HG02870 (cell line): Measurements from ENCODE around the gene SORBS1.

Experiments
- ATAC-seq: cut with Tn5 transposase; IDR thresholded peaks from one replicate; pipeline ENCODE4 v1.9.1; 2021; ENCODE audit warnings: mild to moderate bottlenecking, moderate library complexity; ENCODE audit not compliant: unreplicated experiment

The SORBS1 gene

DNA sequence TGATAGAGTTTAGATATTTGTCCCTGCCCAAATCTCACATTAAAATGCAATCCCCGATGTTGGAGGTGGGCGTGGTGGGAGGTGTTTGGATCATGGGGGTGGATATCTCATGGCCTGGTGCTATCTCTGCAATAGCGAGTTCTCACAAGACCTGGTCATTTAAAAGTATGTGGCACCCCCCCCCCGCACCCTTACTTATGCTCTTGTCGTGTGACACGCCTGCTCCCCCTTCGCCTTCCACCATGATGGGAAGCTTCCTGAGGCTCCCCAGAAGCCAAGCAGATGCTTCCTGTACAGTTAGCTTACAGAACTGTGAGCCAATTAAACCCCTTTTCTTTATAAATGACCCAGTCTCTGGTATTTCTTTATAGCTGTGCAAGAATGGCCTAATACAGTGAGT lies 118.8 kb downstream of the SORBS1 start:
- no peak for ATAC-seq

DNA sequence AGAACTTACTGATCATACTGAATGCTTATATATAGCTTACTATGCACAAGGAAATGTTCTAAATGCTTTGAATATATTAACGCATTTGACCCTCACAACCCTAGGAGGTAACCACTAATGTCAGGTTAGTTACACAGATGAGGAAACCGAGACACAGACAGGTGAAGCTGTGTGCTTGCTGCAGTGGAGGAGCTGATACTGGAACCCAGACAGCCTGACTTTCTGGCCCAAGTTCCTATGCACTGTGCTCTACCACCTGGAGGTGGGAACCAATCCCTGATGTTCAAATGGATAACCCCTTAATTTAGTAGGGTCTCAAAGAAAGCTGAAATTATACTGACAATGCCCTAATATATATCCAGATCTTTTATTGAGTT lies 119.6 kb downstream of the SORBS1 start:
- ATAC-seq, result peak; percentile 5

DNA sequence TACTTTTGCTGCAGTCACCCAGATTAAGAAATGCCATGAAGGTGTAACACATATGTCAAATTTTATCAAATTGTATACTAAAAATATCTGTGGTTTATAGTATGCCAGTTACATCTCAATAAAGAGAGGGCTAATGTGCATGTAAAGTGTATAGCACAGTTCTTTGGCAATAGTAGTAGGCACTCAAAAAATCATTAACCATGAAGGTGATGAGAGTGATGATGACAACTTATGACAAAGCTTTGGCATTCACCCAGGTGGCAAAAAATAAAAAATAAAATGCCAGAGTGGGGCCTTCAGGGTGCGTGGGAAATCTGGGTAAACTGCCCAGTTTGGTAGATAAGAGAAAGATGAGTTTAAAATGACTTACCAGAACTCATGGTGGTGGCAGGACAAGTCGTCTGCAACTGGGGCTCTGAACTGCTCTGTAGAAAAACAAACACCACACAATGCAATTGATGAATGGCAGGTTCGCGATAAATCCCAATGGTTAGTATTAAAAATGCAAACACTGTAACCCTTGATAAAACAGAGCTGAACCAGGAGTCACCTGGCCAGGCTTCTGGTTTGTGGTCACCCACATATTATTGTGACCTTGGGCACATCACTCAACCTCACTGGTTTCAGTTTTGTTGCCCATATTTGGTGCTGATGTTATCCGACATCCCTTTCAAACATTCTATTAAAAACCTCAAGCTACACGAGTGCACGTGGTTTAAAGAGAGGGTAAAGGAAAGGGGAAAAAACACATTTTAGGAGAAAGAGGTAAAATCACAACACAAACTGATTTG lies 120.2 kb downstream of the SORBS1 start:
- ATAC-seq, result peak; percentile 74

DNA sequence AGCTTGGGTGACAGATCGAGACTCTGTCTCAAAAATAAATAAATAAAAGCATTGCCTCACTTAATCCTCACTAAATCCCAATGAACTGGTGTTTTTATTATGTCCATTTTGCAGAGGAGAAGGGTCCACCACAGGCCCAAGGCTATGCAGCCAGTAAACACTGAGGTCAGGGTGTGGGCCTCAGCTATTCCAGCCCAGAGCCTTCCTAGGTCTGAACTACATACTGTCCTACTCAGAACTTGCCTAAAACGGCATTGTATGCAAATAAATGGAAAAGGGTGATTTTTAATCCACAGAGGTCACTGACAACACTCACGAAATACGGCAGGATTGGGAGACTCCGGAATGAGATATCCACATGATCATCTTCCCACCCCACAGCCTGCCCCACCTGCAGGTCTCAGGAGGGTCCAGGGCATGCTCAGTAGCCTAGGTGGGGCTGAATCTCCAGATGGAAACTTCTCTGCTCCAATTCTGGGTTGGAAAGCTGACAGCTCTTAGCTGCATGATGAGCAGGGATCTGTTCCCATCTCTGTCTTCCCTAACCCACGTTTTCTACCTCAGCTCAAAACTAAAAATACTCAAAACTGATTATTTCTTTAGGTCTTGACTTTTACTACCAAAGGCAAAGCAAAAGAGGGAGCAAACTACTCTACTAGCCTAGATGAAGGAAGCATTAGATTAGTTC lies 121.0 kb downstream of the SORBS1 start:
- no peak for ATAC-seq

DNA sequence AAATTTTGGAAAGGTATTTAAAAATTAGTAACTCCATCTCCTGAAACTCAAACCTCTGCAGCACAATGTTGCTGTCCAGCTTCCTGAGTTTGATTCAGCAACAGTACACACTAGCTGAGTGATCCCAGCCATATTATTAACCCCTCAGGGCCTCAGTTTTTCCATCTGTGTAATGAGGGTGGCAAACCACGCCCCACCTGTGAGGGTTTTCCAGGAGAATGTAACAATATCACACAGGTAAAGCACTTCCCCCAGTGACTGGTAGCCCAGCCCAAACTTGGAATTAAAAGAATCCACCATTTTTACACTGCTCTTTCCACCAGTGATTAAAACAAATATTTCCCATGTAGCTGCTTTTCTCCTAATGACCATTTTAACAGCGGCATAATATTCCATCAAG lies 122.4 kb downstream of the SORBS1 start:
- ATAC-seq, result no peak

DNA sequence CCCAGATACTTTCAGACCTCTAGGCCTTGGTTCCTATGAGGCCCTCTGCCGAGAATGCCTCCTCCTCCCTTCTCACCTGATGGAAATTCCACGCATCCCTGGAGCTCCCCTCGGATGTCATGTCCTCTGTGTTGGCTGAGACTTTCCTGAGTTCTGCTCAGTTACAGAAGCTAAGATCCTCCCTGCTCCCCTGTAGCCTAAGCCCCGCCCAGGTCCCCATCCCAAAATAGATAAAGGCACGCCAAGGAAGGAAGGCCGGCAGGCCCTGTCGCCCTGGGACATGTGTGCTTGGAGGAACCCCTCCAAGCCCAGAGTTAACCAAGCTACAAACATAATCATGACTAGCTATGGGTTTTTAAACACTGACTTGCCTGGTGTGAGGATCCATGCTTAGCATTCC lies 123.5 kb downstream of the SORBS1 start:
- no peak for ATAC-seq

DNA sequence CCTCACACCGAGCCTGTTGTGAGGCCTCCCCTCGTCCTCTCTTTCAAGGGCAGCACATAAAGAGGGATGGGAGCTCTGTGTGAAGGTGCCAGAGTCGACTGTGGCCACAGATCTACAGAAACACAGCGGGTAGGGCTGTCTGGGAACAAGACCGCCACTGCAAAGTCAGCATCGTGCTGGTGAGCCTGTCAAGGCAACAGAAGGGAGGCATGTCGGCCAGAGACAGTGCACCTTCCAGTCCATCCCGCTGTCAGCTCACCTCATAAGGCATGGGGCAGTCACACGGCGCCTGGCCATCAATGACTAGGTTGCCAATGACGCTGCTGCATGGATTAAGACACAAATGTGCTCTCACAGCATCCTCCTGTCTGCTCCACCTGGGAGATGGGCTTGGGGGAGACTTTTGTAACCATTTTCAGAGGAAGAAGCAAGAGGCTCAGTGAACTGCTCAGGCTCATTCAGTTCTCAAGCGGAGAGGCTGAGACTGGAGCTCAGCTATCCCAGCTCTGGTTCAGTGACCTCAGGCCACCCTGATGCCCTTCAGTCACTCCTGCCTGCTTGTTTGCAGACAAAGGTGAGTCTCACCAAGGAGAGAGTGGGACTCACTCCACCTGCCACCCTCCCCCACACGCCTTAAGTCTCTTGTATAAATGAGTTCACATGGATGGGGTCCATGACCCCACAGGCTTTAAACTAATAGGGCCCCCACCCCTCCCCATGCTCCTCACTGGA lies 125.5 kb downstream of the SORBS1 start:
- no peak for ATAC-seq

DNA sequence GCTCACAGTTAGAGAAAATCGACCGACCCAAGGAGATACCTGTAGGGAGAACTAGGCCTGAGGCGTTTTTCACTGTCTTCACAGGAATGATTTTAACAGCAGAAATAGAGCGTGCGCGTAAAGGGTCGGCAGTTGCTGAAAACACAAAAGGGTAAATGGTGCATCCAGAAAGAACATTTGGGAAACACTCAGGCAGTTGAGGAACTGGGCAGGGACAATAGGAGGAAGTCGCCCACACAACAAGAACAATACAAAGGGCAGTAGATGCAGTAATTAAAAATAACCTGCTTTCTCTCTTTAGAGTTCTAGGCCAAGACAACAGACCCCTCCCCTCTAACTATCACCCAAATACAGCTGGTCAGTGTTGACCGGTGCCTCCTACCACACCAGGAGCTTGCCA lies 126.6 kb downstream of the SORBS1 start:
- no peak for ATAC-seq

DNA sequence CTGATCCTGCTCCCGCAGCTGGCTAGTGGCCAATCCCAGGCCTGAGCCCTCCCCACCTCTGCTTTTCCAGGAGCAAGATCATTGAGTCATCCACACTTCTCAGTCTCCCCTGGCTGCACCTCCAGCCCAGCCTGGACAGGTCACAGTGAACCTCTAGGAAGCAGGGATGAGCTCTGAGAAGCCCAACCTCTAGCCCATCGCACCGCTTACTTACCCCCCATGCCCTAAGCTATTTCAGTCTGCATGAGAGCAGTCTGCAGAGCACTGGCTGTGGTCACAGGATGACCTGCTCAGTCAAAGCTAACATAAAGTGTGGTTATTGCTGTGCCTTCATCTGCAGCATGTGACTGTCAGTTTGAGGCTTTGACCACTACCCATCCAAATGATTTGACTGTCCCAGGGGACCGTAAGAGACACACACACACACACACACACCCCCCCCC lies 129.2 kb downstream of the SORBS1 start:
- peak; percentile 84 for ATAC-seq

DNA sequence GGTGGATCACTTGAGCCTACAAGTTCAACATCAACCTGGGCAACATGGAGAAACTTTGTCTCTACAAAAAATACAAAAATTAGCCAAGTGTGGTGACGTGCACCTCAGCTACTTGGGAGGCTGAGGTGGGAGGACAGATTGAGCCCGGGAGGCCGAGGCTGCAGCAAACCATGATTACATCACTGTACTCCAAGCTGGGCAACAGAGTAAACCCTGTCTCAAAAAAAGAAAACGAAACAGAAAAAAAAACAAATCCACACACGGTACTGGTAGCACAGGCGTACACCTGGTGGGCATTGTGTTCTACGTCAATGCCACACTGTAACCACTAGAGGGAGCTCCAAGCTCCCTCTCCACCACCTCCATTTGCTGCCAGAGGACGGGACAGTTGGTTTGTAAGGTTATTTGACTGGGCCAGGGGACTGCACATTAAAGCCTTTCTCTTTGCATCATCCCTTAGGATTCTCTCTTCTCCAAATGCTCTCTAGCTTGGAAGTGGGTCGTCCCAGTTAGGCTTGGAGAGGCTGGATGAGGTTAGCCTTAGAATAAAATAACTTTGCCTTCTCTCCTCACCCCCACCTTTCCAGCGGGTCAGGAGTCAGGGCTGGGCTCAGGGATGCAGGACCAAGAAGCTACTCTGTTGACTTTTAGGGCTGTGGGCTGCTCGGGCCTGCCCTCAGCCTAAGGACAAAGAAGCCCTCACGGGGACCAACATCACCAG lies 130.8 kb downstream of the SORBS1 start:
- peak; percentile 58 for ATAC-seq

DNA sequence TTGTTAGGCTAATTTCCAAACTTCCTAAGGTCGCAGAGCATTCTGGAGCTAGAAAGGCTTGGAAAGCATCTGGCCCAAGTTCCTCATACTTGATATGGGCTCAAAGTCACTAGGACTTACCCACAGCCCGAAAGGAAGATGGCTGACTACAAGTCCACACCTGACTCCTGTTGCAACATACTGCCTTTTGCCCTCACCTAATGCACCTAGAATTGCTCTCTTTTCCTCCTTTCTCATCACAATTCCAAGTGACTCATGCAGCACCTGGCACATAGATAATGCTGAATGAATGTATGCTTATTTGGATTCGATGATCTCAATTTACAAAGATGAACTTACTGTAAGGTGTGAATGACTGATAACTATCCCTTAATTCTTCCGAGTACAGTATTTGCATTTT lies 131.5 kb downstream of the SORBS1 start:
- ATAC-seq, result no peak

DNA sequence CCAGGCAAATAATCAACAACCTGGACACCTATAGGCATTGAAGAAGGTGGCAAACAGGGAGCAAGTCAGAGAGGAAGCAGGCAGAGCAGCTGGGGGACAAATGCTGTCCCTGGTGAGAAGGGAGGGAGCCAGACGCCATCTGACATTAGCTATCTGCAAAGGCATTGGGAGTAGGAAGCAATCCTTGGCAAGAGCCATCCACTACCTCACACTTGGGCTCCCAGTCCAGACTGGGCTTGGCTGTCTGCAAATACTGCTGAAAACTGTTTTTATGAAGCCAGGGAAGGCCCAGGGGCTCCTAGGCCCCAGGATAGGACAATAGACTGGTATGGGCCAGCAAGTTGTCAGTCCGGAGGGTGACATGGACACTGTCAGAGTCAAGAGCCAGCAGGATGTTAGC lies 132.5 kb downstream of the SORBS1 start:
- no peak for ATAC-seq

DNA sequence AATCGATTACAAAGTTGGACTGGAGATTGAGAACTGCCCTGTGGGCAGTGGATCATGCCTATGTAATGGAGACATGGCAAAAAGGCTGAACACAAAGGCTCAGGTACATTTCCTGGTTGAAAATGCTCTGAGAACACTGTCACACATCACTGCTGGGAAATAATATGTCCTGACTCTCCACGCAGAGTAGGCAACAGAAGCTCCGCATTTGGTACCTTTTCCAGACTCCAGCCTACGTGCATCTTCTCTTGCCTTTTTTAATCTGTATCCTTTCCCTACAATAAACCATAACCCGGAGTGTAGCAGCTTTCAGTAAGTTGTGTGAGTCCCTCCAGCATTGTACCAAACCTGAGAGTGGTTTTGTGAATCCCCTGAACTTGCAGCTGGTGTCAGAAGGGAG lies 134.7 kb downstream of the SORBS1 start:
- no peak for ATAC-seq

DNA sequence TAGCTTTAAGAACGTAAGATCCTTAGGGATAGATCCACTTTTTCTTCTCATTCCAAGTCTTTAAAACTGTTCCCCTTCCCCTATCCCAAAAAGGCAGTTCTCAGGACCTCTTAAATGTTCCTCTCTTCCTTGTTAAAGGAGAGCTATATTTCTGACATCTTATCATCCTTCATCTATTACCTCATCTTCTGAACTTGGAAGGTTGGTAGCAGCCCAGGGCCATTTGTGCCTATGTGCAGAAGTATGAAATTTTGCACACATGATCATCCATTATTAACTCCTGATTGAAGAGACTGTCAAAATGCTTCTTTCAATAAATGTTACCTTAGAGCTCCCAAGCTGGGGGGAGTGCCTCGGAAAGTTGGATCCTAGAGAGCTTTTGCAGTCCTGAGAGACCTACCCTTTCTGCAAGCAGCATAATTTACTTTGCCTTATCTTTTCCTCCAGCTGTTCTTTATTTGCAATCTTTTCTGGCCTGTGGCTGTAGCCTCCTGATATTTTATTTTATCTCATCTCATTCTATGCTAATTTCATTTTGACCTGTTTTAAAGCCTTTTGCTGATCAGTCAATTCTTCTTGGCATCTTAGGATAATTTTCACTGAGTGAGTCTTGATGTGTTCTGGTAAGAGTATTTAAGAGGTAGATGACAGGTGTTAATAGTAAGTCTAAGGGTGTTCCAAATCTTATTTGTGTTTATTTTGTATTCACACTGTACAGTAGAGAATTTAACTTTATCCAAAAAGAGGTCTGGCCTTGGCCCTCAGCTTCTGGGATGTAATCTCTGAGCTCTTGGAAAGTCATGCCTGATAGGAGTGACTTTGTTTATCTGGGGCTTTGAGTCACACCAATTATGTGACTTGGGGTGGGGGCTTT lies 135.3 kb downstream of the SORBS1 start:
- ATAC-seq, result no peak

DNA sequence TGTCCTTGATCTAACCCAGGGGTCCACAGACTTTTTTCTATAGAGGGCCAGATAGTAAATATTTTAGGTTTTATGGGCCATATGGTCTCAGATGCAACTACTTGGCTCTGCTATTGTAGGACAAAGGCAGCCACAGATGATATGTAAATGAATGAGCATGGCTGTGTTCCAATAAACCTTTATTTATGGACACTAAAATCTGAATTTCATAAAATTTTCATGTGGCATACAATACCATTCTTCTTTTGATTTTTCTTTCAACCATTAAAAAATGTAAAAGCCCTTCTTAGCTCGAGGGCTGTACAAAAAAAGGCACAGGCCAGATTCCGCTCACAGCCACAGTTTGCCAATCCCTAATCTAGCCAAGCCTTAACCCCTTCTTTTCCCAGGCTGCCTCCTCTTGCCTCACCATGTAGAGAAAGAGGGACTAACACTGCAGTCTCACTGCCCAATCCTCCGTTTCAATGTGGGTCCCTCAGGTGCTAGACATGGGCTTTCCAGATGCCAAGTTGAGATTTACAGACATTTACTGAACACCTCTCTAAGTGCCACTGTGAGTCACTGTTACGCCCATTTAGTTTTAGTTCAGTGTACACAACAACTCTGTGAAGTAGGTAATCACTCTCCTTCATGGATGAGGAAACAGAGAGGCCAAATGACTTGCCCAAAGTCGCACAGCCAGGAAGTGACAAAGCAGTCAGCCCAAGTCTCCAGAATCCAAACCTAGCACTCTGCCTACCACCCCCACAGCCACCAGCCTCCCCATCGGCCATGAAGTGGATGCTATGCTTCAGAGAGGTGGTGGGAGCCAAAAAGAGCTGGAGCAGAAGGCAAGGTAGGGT lies 137.8 kb downstream of the SORBS1 start:
- ATAC-seq, result no peak

DNA sequence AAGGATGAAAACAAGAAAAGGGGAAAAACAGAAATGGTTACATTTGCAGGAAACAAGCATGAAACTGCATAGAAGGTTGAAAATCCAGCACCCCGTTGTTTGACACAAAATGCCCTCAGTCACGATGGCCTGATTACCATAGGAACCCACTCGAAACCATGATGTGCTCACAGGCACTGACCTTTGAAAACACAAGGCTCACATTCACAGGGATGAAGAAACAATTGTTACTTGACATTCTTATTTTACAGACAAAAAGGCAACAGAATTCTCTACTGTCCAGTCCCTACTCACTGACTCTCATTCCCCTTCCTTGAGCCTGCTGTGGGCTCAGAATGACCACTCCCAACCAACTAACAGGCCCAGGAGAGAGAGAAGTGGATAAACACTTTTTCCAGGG lies 138.9 kb downstream of the SORBS1 start:
- ATAC-seq, result no peak

DNA sequence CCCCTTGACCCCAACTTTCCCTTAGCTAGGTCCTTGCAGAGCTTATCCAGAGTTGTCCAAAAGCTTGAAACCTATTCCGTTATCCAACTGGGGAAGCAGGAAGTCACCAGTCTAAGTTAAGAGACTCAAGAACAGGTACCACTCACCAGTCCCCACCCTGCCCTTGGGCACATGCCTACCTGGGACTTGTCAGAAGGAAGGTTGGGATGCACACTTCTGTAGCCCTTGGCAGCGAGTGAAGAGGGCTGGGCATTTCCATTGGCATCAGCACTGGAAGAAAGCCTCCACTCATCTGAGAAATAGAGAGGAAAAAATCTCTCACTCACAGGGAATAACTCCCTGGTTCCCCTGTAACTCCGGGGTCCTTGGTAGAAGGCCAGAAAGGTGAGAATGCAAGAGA lies 139.4 kb downstream of the SORBS1 start:
- no peak for ATAC-seq

DNA sequence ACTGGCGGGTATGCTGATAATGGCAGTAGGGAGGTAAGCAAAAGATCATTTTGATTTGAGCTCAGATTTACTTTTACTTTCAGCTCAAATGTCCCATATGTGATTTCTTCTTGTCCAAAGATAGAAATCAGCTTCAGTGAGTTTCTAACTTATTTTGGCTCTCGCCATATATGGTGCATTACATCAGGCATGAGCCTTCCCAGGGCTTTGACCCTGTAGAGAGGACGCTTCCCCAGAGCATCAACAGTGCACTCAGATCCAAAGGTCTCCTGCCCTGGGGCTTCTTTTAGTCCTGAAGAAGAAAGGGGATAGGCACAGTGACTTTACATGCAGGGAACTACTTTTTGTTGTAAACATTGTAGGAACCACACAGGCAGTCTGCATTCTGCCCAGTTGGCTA lies 141.8 kb downstream of the SORBS1 start:
- no peak for ATAC-seq

DNA sequence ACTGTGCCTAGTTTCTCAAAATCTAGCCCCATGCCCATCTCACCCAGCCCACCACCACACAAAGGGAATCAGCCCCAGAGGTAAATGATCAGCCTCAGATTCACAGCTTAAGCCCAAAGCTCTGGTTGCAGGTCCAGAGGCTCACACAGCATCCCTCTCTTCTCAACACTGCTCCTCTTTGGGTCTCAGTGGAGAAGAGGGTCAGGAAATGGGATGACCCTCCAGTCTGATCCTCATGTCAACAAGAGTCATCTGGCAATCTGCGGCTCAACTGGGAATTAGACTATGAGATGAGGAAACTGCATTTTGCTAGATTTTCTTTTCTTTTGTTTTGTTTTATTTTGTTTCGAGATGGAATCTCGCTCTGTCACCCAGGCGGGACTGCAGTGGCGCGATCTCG lies 144.2 kb downstream of the SORBS1 start:
- no peak for ATAC-seq
